Upper lobe of right lung (tissue), 1 donor: Measurements from ENCODE around the gene SHISA8. TPM values are rescaled to one million over a fixed set of nuclear protein-coding genes. Genes with fewer than 3 reads are reported as not detected.

Experiments used
- ATAC-seq: fragments of 200-7000 bp; cut with Tn5 transposase; one replicate; pipeline ENCODE4 v1.9.1; 2020; ENCODE audit warnings: mild to moderate bottlenecking, moderate library complexity
- DNase-seq: peaks from one replicate; pipeline ENCODE4 v3.0.0-alpha.2; 2020
- H3K27ac ChIP-seq: fragments of 200-600 bp; one replicate; pipeline ENCODE4 v1.8.0; 2022
- H3K27me3 ChIP-seq: fragments of 200-600 bp; one replicate; pipeline ENCODE4 v1.8.0; 2022; ENCODE audit warnings: mild to moderate bottlenecking
- H3K36me3 ChIP-seq: fragments of 200-600 bp; one replicate; pipeline ENCODE4 v1.8.0; 2022
- H3K4me1 ChIP-seq: fragments of 200-600 bp; one replicate; pipeline ENCODE4 v1.8.0; 2022
- H3K4me3 ChIP-seq: fragments of 200-600 bp; one replicate; pipeline ENCODE4 v1.8.0; 2022; ENCODE audit warnings: mild to moderate bottlenecking
- H3K9me3 ChIP-seq: fragments of 200-600 bp; one replicate; pipeline ENCODE4 v1.8.0; 2022
- CTCF ChIP-seq: fragments of 200-600 bp; IDR thresholded peaks from one replicate; pipeline ENCODE4 v1.8.0; 2022; ENCODE audit warnings: antibody characterized with exemption
- intact Hi-C: fragments of 100-400 bp; cut with DNase I; formaldehyde crosslinking; loops from one replicate; pipeline ENCODE4 v1.11.0; 2022
- total RNA-seq: library from RNA; stranded (reverse); fragmentation: NEBNext Ultra II Directional; extraction: Animal tissue kit (Norgen Biotek cat#: 25700); gene quantifications from one replicate; pipeline ENCODE4 v1.2.1, GENCODE V29; 2021
- donor health status: DM: no; HTN: yes; CAD: no; lungs with severe emphysema.

SHISA8 gene
- total RNA-seq, 1 donor from 2014 or later: not detected

GRCh38 chr22:41913842-41914534 is 886 bp downstream of the SHISA8 start:
- Histone ChIP-seq H3K36me3 (no peaks in the 10 kb centered on the region), H3K27me3 (peaks cover 86% of the 10 kb centered on the region), H3K27ac (no peak overlapping the region), H3K9me3 (no peaks in the 10 kb centered on the region), H3K4me1 (peaks cover 20% of the 10 kb centered on the region), H3K4me3 (no peak overlapping the region)
- no peak for TF ChIP-seq CTCF
- ATAC-seq (no peak), DNase-seq (no peak)
- intact Hi-C loops: no loop called here

GRCh38 chr22:41913040-41913719 is 1.7 kb downstream of the SHISA8 start:
- Histone ChIP-seq H3K9me3 (no peaks in the 10 kb centered on the region), H3K27me3 (peaks cover 87% of the 10 kb centered on the region), H3K27ac (no peak overlapping the region), H3K4me3 (no peak overlapping the region), H3K4me1 (peaks cover 14% of the 10 kb centered on the region), H3K36me3 (no peaks in the 10 kb centered on the region)
- TF ChIP-seq CTCF: no peak
- ATAC-seq: no peak
- intact Hi-C loops: no loop called here
- DNase-seq: no peak

GRCh38 chr22:41912338-41913039 is 2.4 kb downstream of the SHISA8 start:
- intact Hi-C loops: no loop called here
- no peak for TF ChIP-seq CTCF
- no peak for DNase-seq
- Histone ChIP-seq H3K4me1 (peaks cover 10% of the 10 kb centered on the region), H3K36me3 (no peaks in the 10 kb centered on the region), H3K4me3 (no peak overlapping the region), H3K27ac (no peak overlapping the region), H3K27me3 (peaks cover 82% of the 10 kb centered on the region), H3K9me3 (no peaks in the 10 kb centered on the region)
- no peak for ATAC-seq

DNA sequence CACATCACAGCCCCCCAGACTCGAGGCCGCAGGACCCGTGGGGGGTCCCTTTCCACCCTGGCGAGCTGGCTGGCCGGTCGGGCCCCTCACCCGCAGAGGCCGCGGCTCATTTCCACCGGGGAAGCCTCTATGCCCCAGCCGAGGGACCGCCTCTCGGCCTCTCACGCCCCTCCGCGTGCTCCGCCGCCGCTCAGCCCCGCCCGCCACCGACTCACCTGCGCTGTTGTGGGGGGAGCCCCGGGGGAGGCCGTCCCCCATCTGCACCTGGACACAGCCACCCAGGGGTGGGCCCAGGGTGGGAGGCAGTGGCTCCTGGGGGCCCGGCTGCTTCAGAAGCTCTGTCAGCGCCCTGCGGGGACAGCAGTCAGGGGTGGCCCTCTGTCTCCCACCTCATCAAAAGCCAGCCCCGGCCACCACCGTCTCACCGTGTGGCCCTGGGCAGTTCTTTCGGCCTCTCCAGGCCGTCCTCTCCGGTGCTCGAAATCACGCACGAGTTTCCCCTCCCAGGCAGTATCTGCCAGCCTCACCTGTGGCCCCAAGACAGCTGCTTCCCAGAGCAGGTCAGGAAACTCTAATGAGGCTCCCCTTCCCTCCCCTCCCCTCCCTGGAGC is 3.8 kb downstream of the SHISA8 start:
- intact Hi-C loops: no loop called here
- peaks cover 69% of the 10 kb centered on the region for H3K27me3 ChIP-seq

More for the DNA sequence above, 3.8 kb downstream of the SHISA8 start:
- TF ChIP-seq CTCF: no peak
- Histone ChIP-seq H3K4me1 (peaks cover 10% of the 10 kb centered on the region), H3K9me3 (no peaks in the 10 kb centered on the region), H3K27ac (no peak overlapping the region), H3K36me3 (no peaks in the 10 kb centered on the region), H3K4me3 (peak overlapping the region; percentile 19)
- ATAC-seq: no peak
- no peak for DNase-seq
